Myometrial cell (primary cell): Measurements from ENCODE around the gene TSSK3. TPM values are rescaled to one million over a fixed set of nuclear protein-coding genes. Genes with fewer than 3 reads are reported as not detected.

Source experiments
- total RNA-seq: library from RNA; depleted of rRNA; stranded (reverse); fragments of >200 nt; gene quantifications from 2 replicates; pipeline ENCODE4 v1.2.3, GENCODE V29; 2015

TSSK3 gene
- not detected in 2 replicates for total RNA-seq

GRCh38 chr1:32362474-32363313 lies at the start of gene TSSK3, which contains the start of gene FAM229A:
Gene TSSK3 (plus strand): TSS chr1:32362539. CDS start chr1:32362702, 163 bp downstream.
Gene FAM229A (minus strand): TSS chr1:32362485. CDS start chr1:32362091, 394 bp downstream.

GRCh38 chr1:32335790-32336590 lies 26.3 kb upstream of the TSSK3 start, which contains the start of gene MARCKSL1:
Gene MARCKSL1 (minus strand): TSS chr1:32336233. CDS start chr1:32336033, 200 bp downstream.

GRCh38 chr1:32394141-32394889 lies 32.0 kb downstream of the TSSK3 start, which contains the start of gene BSDC1:
Gene BSDC1 (minus strand): TSS chr1:32394441. CDS start chr1:32394414, 27 bp downstream.

Other genes starting within 250 kb of the TSSK3 start
- gene TXLNA, start 182.9 kb upstream of the TSSK3 start, total RNA-seq: 57.9 and 77.3 TPM in 2 replicates
- 17.6 and 17.9 TPM in 2 replicates for gene CCDC28B, start 161.9 kb upstream of the TSSK3 start, total RNA-seq
- 1.4 and 2.1 TPM in 2 replicates for gene IQCC, start 156.9 kb upstream of the TSSK3 start, total RNA-seq
- gene DCDC2B, start 153.4 kb upstream of the TSSK3 start, total RNA-seq: not detected in 2 replicates
- gene TMEM234, start 140.2 kb upstream of the TSSK3 start, total RNA-seq: 14.2 and 16.4 TPM in 2 replicates
- 502 and 539 TPM in 2 replicates for gene EIF3I, start 140.1 kb upstream of the TSSK3 start, total RNA-seq
- gene FAM167B, start 115.3 kb upstream of the TSSK3 start, total RNA-seq: 0.35 TPM in 1 of 2 replicates, not detected in the other
- not detected in 2 replicates for gene LCK, start 111.3 kb upstream of the TSSK3 start, total RNA-seq
- gene HDAC1, start 70.5 kb upstream of the TSSK3 start, total RNA-seq: 65.6 and 69.5 TPM in 2 replicates
- gene MARCKSL1, start 26.3 kb upstream of the TSSK3 start, total RNA-seq: 38.6 and 39.5 TPM in 2 replicates
- gene FAM229A, start 54 bp upstream of the TSSK3 start, total RNA-seq: 0.89 TPM in 1 of 2 replicates, not detected in the other
- 64.7 and 77.3 TPM in 2 replicates for gene BSDC1, start 31.9 kb downstream of the TSSK3 start, total RNA-seq
- gene ZBTB8B, start 102.5 kb downstream of the TSSK3 start, total RNA-seq: not detected in 2 replicates
- gene ZBTB8A, start 176.9 kb downstream of the TSSK3 start, total RNA-seq: 3.0 and 3.2 TPM in 2 replicates